GM13977 (cell line): Measurements from ENCODE around the gene FAAP100.

Source experiments
- DNase-seq: peaks from one replicate; pipeline ENCODE4 v3.0.0; 2012; ENCODE audit warnings: low spot score
- CTCF ChIP-seq: IDR thresholded peaks from 2 replicates; pipeline ENCODE4 v1.5.1; 2012; ENCODE audit warnings: mild to moderate bottlenecking, control low read depth; ENCODE audit not compliant: insufficient read depth; ENCODE audit errors: extremely low read depth, missing control alignments
- in situ Hi-C: fragments of 300-500 bp; cut with MboI; formaldehyde crosslinking; loops from one replicate; pipeline ENCODE4 v1.12.0; 2022; ENCODE audit warnings: low sequenced_read_pairs, low pct_unique_long_range_greater_than_20kb, mixed read lengths, inconsistent platforms; ENCODE audit not compliant: unreplicated experiment

Gene FAAP100

GRCh38 chr17:81518785-81519283, 33.3 kb downstream of the FAAP100 start:
- TF ChIP-seq CTCF, result no peak
- DNase-seq, result peak; percentile 64
- in situ Hi-C loops, result no loop called here

GRCh38 chr17:81518113-81518784, 33.9 kb downstream of the FAAP100 start:
- DNase-seq, result no peak
- in situ Hi-C loops, result no loop called here

GRCh38 chr17:81517339-81518112, 34.6 kb downstream of the FAAP100 start:
- in situ Hi-C loops, result no loop called here
- peak; percentile 93 for DNase-seq
- no peak for TF ChIP-seq CTCF

More at GRCh38 chr17:81518113-81518784, 33.9 kb downstream of the FAAP100 start:
- no peak for TF ChIP-seq CTCF

- no peak for TF ChIP-seq CTCF
- in situ Hi-C loops, result no loop called here
- no peak for DNase-seq
These were observed 35.2 kb downstream of the FAAP100 start for GRCh38 chr17:81517009-81517338.

- no peak for TF ChIP-seq CTCF
- no peak for DNase-seq
- in situ Hi-C loops, result no loop called here
These were observed 35.7 kb downstream of the FAAP100 start for GRCh38 chr17:81516439-81516838.

- TF ChIP-seq CTCF, result no peak
- in situ Hi-C loops, result no loop called here
These were observed 36.6 kb downstream of the FAAP100 start for GRCh38 chr17:81515530-81516041.

More at GRCh38 chr17:81515530-81516041, 36.6 kb downstream of the FAAP100 start:
- DNase-seq, result no peak
